Measurements from ENCODE around the gene SPATC1L. TPM values are rescaled to one million over a fixed set of nuclear protein-coding genes. Genes with fewer than 3 reads are reported as not detected.

The SPATC1L gene
- polyA plus RNA-seq, 10 donors = 4.2 to 14.9 (median 10.8) TPM

DNA sequence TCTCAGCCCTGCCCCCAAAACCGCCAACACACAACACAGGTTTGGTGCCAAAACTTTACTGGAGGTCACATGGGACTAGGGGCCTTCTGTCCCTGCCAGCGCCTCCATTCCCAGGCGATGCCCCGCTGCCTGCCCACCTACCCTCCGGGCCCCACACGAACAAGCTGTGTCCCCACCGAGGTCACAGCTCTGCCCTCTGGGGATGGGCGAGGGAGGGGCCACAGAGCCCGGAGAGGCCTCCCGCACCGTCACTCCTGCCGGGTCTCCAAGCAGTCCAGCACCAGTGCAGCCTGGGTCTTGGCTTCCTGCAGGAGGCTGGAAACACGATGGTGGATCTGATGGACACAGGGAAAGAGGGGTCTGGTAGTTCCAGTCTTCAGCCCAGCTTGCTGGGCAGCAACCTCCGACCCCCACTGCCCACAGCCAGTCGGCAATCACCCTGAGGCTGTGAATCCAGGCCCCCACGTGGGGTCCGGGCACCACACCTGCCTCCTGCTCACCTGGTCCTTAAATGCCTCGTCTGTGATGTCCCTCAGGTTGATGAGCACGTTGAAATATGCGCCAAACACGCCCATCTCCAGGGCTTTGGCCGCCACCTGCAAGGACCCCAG, 47.4 kb downstream of the SPATC1L start:
- DNase-seq = no peak

DNA sequence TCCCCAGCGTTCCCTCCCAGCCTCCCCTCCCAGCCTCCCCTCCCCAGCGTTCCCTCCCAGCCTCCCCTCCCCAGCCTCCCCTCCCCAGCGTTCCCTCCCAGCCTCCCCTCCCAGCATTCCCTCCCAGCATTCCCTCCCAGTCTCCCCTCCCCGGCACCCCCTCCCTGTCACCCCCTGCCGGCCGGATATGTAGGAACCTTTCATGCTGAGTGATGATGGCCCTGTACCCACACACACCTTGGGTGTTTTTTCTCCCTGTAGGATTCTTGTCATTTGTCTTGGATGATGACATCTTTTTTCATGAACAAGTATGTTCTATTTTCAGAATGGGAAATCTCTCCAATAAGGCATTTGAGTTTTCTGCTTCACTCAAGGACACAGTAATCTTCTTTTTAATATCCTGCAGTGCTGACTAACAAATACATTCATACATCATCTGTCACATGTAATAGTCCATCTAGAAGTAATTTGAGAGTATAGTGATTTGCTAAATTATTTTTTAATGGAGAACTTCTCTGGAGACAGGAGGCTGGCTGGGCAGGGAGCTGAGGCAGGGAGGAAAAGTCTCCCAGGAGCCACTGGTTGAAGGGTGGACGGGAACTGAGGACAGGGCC, 48.4 kb downstream of the SPATC1L start:
- no peak for DNase-seq

DNA sequence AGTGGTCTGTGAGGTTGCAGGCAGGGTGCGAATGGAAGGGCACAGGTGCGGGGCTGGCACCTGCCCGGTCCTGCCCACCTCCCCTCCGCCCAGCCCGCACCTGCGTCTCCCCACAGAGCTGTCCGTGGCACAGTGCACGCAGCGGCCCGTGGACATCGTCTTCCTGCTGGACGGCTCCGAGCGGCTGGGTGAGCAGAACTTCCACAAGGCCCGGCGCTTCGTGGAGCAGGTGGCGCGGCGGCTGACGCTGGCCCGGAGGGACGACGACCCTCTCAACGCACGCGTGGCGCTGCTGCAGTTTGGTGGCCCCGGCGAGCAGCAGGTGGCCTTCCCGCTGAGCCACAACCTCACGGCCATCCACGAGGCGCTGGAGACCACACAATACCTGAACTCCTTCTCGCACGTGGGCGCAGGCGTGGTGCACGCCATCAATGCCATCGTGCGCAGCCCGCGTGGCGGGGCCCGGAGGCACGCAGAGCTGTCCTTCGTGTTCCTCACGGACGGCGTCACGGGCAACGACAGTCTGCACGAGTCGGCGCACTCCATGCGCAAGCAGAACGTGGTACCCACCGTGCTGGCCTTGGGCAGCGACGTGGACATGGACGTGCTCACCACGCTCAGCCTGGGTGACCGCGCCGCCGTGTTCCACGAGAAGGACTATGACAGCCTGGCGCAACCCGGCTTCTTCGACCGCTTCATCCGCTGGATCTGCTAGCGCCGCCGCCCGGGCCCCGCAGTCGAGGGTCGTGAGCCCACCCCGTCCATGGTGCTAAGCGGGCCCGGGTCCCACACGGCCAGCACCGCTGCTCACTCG, 52.2 kb downstream of the SPATC1L start:
- DNase-seq = peak in 1 of 3 donors; percentile 57

DNA sequence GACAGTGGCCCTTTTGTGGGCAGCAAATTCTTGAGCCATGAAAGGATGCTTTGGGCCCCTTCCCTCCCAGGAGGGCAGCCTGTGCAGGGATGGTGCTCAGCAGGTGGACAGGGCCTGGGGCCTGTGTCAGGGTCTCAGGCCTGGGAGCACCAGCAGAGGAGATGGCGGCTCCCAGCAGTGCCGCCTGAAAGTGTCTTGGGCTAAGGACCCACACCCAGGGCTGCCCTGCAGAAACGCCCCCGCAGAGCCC, 52.7 kb downstream of the SPATC1L start:
- peak in 1 of 3 donors; percentile 65 for DNase-seq

DNA sequence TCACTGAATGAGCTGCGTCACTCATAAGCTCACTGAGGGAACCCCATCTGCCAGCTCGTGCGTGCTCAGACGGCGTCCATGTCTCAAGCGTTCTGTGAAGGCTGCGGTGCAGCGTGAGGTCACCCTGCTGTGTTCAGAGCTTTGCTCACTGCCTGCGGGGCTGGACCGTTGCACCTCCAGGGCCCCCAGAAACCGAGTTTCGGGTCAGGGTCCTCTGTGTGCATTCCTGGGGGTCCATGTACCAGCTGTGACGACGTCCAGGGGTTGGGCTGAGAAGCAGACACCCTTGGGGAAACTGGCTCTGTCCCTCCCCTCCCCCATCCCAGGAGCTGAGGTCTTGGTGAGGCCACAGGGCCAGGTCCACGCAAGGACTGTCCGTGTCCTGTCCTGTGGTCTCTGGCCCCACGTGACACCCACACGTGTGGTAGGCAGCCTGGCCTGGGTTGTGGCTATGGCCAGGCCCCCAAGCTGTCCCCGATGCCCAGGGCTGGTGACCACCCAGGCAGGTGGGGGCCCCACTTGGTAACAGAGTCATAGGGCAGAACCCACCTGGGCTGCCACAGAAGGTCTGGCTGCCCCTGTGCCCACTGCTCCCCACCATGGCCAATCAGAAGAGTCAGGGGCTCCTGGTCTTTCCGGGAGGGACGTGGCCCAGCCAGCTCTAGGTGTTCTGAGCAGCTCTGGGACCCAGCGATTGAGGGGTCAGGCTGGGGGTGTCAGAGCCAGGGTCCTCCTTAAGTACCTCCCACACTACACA, 53.2 kb downstream of the SPATC1L start:
- peak in 1 of 3 donors; percentile 77 for DNase-seq

DNA sequence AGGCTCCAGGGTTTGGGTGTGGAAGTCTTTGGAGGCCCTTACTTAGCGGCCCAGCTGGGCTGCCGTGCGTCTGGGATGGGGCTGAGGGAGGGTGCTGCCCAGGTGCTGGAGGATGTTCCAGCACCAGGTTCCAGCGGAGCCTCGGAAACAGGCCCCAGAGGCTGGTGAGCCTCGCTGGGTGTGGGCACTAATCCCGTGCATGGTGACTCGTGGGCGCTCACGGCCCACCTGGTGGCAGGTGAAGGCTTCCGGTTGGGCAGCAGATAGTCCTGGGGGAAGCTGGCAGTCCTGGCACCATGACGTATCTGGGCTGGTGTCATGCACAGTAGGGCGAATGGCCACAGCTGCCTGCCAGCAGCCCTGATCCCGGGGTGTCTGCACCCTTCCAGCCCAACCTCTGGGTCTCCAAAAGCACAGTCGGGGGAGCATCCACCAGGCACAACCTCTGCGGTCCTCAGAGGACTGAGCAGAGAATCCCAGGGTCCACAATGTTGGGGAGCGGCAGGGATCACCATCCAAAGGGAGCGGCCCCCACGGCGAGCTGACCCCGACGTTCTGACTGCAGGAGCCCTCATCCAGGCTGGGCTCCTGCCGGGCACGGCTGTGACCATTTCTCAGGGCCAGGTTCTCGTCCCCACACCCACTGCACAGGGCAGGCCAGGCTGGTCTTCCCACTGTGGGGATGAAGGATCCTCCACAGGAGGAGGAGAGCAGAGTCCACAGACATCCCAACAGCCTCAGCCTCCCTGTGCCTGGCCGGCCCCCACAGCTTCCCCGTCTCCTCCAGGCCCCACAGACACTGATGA, 54.2 kb downstream of the SPATC1L start:
- peak in 1 of 3 donors; percentile 50 for DNase-seq

DNA sequence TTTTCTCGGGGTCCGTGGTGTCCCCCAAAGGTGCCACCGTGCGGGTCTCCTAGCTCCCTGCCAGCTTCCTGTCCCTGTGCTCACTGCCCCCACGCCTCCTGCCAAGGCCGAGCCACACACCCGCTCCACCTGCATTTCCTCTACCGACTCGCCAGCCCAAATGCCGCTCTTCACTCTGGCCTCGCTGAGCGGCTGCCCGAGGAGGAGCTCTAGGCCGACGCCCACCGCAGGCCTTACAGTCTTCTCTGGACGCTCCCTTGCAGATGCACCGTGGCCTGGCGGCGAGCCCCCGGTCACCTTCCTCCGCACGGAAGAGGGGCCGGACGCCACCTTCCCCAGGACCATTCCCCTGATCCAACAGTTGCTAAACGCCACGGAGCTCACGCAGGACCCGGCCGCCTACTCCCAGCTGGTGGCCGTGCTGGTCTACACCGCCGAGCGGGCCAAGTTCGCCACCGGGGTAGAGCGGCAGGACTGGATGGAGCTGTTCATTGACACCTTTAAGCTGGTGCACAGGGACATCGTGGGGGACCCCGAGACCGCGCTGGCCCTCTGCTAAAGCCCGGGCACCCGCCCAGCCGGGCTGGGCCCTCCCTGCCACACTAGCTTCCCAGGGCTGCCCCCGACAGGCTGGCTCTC, 55.2 kb downstream of the SPATC1L start:
- peak in 1 of 3 donors; percentile 55 for DNase-seq

DNA sequence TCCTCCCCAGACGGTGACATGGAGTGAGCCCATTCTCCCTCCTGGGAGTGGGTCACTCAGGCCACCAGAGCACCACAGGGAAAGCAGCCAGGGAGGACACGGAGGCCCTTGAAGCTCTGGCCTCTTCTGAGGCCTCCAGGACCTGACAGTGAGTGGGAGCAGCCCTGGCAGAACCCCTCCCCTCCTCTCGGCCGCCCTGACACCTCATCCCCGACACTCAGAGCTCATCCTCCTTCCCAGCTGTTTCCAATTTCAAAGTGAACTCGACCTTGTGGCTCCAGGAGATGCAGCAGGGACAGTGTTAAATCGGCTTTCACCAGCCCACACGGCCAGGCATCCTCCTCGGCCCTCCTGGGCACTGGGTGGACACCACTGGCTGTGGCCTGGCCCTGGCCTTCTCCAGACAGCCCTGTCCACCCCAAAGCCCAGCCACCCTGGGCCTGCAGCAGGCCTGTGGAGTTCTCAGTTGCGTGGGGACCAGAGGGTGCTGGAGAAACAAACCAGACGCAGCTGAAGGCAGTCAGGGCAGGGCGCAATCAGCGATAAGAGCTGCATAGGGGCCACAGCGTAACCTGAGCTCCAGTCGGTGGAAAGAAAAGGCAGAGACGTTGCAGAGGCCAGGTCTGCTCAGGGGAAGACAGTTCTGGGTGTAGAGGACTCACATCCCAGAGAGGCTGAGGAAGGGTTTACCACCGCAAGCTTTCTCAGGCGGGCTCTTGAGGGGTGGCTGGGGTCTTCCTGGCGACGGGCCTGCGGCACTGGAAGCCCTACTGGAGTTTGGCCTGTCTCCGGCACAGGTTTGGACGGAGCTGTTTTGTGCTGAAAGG, 55.9 kb downstream of the SPATC1L start:
- DNase-seq = peak in 1 of 3 donors; percentile 67

DNA sequence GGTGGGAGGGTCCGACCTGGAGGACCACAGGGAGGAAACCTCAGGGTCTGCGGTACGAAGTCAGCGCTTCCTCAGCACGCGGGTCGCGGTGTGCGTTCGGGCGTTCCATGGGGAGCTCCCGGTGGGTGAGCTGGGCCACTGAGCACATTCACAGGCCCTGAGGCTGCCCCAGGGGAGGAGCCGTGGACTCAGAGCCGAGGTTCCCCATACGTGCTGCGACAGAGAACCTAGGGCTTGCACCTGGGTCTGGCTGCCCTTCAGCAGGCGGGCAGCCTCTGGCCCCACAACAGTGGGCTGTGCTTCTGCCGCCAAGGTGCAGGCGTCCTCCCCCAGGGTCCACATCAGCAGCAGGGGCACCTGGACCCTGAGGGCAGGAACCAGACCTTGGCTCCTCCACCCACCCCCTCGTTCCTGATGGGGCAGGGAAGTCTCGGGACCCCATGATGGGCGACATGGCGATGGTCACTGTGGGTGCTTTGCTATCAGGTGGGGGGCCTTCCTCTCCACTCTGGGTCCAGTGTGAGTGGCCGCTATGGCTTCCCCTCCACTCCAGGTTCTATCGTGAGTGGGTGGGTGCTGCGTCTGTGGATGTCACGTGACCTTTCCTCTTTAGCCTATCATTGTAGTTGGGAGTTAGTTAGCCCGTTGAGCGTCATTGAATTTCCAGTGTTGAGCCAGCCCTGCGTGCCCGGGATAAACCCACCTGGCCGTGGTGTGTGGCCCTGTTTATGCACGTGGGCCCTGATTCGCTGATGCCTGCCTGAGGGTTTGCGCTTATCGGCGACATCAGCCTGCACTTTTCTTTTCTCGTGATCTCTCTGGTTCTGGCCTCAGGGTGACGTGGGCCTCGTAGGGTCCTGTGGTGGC, 56.8 kb downstream of the SPATC1L start:
- DNase-seq = no peak

DNA sequence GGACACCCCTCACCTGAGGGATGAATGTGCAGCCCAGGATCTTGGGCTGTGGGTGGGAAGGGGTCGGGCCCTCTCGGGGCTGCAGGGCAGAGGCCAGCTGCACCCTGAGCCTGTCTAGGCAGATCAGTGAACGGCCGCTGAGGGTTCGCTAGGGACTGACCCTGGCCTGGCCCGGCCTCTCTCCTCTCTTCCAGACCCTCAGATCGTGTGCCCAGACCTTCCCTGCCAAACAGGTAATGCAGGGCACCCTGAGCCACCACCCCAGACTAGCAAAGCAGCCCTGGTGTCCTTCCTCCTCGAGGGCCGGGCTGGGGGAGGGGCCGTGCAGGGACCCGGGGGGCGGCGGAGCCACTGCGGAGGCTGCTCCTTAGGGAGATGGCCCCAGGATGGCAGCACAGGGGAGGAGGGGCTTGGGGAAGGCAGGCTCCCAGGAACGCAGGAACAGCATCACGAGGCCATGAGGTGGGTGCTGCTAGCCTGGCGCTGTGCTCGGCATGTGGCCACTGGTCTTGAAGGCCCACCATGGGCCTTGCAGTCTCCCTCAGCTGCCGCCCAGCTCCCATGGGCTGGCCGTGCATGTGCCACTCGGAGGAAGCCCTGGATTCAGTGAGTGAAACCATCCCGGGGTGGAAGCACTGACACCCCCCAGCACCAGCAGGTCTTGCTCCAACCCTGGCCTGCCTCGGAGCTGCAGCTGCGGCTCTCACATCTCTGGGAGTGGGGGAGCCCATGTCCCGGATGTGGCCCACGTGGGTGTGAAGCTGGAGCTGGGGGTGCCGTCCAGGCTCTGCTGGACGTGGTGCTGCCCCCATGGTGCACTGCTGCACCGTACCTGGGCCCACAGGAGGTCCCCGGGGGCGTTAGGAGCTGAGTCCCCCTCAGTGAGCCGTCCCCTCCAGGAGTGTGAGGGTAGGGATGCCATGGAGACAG, 57.7 kb downstream of the SPATC1L start:
- DNase-seq = peak in 1 of 3 donors; percentile 56

DNA sequence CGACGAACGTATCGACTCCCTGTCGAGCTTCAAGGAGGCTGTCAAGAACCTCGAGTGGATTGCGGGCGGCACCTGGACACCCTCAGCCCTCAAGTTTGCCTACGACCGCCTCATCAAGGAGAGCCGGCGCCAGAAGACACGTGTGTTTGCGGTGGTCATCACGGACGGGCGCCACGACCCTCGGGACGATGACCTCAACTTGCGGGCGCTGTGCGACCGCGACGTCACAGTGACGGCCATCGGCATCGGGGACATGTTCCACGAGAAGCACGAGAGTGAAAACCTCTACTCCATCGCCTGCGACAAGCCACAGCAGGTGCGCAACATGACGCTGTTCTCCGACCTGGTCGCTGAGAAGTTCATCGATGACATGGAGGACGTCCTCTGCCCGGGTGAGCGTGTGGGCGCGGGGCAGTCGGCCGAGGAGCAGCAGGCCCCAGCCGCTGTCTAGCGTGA, 58.4 kb downstream of the SPATC1L start:
- DNase-seq = no peak

DNA sequence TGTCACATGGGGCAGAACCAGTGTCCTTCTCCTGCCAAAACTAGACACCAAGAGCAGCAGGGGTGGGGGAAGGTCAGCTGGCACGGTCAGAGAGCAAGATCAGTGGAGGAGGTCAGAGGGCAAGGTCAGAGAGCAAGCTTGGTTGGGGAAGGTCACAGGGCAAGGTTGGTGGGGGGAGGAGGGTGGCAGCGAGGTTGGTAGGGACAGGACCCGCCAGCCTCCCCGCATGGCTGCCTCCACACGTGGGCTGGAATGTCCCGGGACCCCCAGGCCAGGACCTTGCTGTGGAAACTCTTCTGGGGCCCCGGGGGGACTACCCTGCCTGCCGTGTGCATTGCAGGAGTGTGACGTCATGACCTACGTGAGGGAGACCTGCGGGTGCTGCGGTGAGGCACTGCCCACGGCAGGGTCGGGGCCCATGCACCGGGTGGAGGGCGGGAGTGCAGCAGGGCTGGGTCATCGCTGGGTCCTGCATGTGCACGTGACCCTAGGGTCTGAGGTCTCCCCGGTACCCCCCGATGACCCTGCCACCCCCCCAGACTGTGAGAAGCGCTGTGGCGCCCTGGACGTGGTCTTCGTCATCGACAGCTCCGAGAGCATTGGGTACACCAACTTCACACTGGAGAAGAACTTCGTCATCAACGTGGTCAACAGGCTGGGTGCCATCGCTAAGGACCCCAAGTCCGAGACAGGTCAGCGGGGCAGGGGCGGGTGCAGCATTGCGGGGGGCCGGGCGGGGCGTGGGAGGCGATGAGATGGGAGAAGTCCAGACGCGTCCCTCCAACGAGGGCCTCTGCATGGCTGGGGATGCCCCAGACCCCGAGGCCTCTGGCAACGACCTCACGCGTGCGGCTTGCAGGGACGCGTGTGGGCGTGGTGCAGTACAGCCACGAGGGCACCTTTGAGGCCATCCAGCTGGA, 59.1 kb downstream of the SPATC1L start:
- no peak for DNase-seq

DNA sequence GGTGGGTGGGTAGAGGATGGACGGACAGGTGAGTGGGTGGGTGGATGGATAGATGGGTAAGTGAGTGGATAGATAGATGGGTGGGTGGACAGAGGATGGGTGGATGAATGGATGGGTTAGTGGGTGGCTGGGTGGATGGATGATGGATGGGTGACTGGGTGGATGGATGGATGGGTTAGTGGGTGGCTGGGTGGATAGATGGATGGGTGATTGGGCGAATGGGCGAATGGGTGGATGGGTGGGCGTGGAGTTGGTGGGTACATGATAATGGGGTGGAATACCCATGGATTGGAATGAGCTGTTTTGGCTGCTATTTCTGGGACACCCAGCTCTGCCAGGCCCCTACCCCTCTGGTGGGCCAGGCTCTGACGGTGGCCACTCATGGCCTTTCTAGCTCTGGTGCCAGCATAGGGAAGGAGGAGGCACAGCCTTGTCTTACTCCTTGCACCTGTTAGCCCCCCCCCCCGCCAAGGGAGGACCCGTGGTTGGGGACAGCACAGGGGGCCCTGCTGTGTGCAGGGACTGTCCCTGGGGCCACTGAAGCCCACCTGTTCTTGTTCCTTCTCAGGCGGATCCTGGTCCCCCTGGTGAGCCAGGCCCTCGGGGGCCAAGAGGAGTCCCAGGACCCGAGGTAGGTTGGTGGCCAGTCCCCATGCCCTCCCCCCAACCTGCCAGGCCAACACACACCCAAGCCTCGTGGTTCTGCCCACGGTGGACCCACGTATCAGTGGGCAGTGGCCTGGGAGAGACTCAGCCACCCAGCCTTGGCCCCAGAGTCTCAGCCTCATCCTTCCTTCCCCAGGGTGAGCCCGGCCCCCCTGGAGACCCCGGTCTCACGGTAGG, 60.0 kb downstream of the SPATC1L start:
- DNase-seq = no peak

DNA sequence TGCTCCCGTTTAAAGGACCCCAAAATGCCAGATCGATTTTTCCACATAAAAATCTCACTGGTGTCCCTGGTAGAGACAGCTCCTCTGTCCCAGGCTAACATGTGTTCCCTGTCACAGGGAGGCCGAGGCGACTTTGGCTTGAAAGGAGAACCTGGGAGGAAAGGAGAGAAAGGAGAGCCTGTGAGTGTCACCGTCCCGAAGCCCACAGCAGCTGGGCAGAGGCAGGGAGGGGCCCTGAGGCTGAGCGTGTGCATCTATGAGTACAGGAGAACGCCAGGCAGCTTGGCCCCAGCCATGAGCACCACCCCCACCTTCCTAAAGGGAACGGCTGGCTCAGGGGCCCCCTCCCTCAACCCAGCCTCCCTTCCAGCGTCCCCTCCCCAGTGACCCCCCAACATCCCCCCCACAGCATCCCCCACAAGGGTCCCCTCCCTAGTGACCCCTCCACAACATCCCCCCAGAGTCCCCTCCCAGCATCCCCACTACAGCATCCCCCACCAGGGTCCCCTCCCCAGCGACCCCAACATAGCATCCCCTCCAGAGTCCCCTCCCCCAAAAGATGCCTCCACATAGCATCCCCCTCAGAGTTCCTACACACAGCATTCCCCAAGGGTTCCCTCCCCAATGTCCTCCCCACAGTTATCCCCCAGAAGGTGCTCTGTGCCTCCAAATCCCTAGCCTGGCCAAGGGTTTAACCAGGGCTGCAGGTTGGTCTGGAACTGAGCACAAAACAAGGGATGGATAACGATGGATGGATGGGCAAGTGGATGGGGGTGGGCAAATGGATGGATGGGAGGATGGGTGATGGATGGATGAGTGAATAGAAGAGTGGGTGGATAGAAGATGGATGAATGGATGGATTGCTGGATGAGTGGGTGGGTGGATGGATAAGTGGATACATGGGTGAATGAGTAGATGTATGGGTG, 61.2 kb downstream of the SPATC1L start:
- DNase-seq = no peak

DNA sequence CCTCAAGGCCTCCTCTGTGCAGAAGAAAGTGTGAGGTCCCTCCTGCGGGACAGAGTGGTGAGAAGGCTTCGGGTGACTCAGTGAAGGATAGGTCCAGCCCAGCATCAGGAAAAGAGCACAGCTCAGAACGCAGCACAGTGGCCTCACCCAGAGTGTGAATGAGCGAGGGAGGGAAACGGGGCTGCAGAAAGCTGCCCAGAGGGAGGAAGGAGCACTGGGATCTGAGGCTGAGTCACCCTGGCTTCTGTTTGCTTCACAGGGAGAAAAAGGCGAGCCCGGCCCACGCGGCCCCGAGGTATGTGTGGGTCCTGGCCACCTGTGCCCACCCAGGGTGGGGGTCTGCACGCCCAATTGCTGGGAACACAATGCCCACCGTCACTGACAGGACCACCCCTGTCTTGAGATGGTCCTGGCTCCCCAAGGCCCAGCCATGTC, 62.0 kb downstream of the SPATC1L start:
- no peak for DNase-seq

Measured in muscle of back (tissue), 11 donors.